Loucy (cell line): ENCODE data around the gene PTBP1.

Experiments
- EZH2phosphoT487 ChIP-seq: fragments of 200-600 bp; IDR thresholded peaks from 2 replicates; pipeline ENCODE4 v1.6.1; 2018; ENCODE audit warnings: antibody characterized with exemption, mild to moderate bottlenecking, moderate library complexity, borderline replicate concordance
- TF ChIP-seq, protein P1 (sequence below): fragments of 200-600 bp; sonication (generic); conservative IDR thresholded peaks from 2 replicates; pipeline ENCODE4 v1.5.1; 2014; ENCODE audit warnings: mild to moderate bottlenecking, antibody characterized with exemption, low read length

DNA sequence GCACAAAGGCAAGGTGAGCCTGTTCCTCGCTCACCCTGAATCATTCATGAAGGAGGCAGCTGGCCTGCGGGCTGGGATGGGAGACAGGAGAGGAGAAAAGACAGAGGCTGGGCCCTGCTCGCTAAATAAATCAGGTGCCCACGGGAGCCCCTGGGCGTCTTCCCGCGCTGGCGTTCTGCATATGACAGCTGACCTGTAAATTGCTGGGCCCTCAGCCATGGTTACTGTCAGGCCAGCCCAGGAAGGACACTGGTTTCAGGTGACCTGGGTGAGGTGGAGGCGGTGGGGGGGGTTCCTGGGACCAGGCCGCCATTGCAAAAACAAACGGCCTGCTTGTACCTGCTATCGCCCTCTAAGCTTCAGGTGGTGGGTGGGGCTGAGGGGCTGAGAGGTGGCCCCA lies 3.4 kb upstream of the PTBP1 start:
- TF ChIP-seq, protein P1, sequence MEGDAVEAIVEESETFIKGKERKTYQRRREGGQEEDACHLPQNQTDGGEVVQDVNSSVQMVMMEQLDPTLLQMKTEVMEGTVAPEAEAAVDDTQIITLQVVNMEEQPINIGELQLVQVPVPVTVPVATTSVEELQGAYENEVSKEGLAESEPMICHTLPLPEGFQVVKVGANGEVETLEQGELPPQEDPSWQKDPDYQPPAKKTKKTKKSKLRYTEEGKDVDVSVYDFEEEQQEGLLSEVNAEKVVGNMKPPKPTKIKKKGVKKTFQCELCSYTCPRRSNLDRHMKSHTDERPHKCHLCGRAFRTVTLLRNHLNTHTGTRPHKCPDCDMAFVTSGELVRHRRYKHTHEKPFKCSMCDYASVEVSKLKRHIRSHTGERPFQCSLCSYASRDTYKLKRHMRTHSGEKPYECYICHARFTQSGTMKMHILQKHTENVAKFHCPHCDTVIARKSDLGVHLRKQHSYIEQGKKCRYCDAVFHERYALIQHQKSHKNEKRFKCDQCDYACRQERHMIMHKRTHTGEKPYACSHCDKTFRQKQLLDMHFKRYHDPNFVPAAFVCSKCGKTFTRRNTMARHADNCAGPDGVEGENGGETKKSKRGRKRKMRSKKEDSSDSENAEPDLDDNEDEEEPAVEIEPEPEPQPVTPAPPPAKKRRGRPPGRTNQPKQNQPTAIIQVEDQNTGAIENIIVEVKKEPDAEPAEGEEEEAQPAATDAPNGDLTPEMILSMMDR = no peak
- no peak for TF ChIP-seq EZH2phosphoT487
